HepG2 (cell line): ENCODE data around the gene DCUN1D3. TPM values are rescaled to one million over a fixed set of nuclear protein-coding genes. Genes with fewer than 3 reads are reported as not detected.

Source experiments
- ARID2 ChIP-seq: sonication (generic); formaldehyde crosslinking; IDR thresholded peaks from 2 replicates; pipeline ENCODE4 v1.8.1; 2022; ENCODE audit warnings: mild to moderate bottlenecking, missing genetic modification reagents, borderline replicate concordance
- HMG20B ChIP-seq: conservative IDR thresholded peaks from 2 replicates; pipeline ENCODE4 v1.6.1; 2016; ENCODE audit warnings: missing genetic modification reagents, missing compliant biosample characterization
- IRF1 ChIP-seq: sonication (generic); formaldehyde crosslinking; IDR thresholded peaks from 2 replicates; pipeline ENCODE4 v1.4.0; 2020; ENCODE audit warnings: low read depth, mild to moderate bottlenecking, missing genetic modification reagents
- KDM6A ChIP-seq: IDR thresholded peaks from 2 replicates; pipeline ENCODE4 v1.6.1; 2016; ENCODE audit warnings: low read depth
- KIAA2018 ChIP-seq: sonication (generic); formaldehyde crosslinking; IDR thresholded peaks from 2 replicates; pipeline ENCODE4 v1.5.0; 2020; ENCODE audit warnings: mild to moderate bottlenecking, missing genetic modification reagents, borderline replicate concordance
- MIER3 ChIP-seq: IDR thresholded peaks from 2 replicates; pipeline ENCODE4 v1.6.1; 2016; ENCODE audit warnings: missing compliant biosample characterization, borderline replicate concordance
- MLLT10 ChIP-seq: sonication (generic); formaldehyde crosslinking; IDR thresholded peaks from 2 replicates; pipeline ENCODE4 v1.4.0; 2020; ENCODE audit warnings: missing genetic modification reagents
- NFIB ChIP-seq: sonication (generic); formaldehyde crosslinking; IDR thresholded peaks from 2 replicates; pipeline ENCODE4 v1.9.0; 2021; ENCODE audit warnings: missing genetic modification reagents, mild to moderate bottlenecking, borderline replicate concordance
- PAX8 ChIP-seq: sonication (generic); formaldehyde crosslinking; IDR thresholded peaks from 2 replicates; pipeline ENCODE4 v1.8.0; 2022; ENCODE audit warnings: mild to moderate bottlenecking, missing genetic modification reagents, borderline replicate concordance
- POLR2G ChIP-seq: fragments of 200-400 bp; formaldehyde crosslinking; IDR thresholded peaks from 2 replicates; pipeline ENCODE4 v1.6.1; 2018; ENCODE audit warnings: mild to moderate bottlenecking, low read depth, low read length, moderate library complexity
- RFX1 ChIP-seq: fragments of 450-650 bp; IDR thresholded peaks from 2 replicates; pipeline ENCODE4 v1.6.1; 2017
- RNF2 ChIP-seq: fragments of 450-650 bp; conservative IDR thresholded peaks from 2 replicates; pipeline ENCODE4 v1.6.1; 2016; ENCODE audit warnings: low read depth
- TEAD3 ChIP-seq: optimal IDR thresholded peaks from 2 replicates; pipeline ENCODE3; 2016; ENCODE audit warnings: borderline replicate concordance
- ZFYVE20 ChIP-seq: sonication (generic); formaldehyde crosslinking; IDR thresholded peaks from 2 replicates; pipeline ENCODE4 v1.8.0; 2023; ENCODE audit warnings: low read depth, mild to moderate bottlenecking, moderate library complexity, missing genetic modification reagents, borderline replicate concordance
- ZNF136 ChIP-seq: sonication (generic); formaldehyde crosslinking; IDR thresholded peaks from 2 replicates; pipeline ENCODE4 v1.8.1; 2022; ENCODE audit warnings: low read depth, mild to moderate bottlenecking, moderate library complexity, missing genetic modification reagents
- ZNF224 ChIP-seq: sonication (generic); formaldehyde crosslinking; IDR thresholded peaks from 2 replicates; pipeline ENCODE4 v1.5.0; 2020; ENCODE audit warnings: mild to moderate bottlenecking, missing genetic modification reagents
- ZNF567 ChIP-seq: sonication (generic); formaldehyde crosslinking; IDR thresholded peaks from 2 replicates; pipeline ENCODE4 v1.8.1; 2023; ENCODE audit warnings: mild to moderate bottlenecking, missing genetic modification reagents, borderline replicate concordance
- ZNF747 ChIP-seq: sonication (generic); formaldehyde crosslinking; IDR thresholded peaks from 2 replicates; pipeline ENCODE4 v1.8.1; 2023; ENCODE audit warnings: missing genetic modification reagents, mild to moderate bottlenecking, borderline replicate concordance
- ZNF777 ChIP-seq: sonication (generic); formaldehyde crosslinking; IDR thresholded peaks from 2 replicates; pipeline ENCODE4 v1.4.0; 2020; ENCODE audit warnings: missing genetic modification reagents
- ZNF841 ChIP-seq: sonication (generic); formaldehyde crosslinking; IDR thresholded peaks from 2 replicates; pipeline ENCODE4 v1.8.1; 2023; ENCODE audit warnings: missing genetic modification reagents, borderline replicate concordance
- polyA plus RNA-seq, 8 experiments: library from polyadenylated mRNA; depleted of rRNA in 3 of 8; stranded (reverse) in 7 of 8; unstranded in 1 of 8; fragments of >200 nt; fragmentation: Illumina TruSeq in 4 of 8; extraction: Trizol in 4 of 8; gene quantifications; 2 replicates each; pipeline versions ENCODE4 v1.2.1 to v1.2.3, GENCODE V29; 2011 to 2016; ENCODE audit warnings: low read depth in 4 of 8, missing spikeins in 1 of 8, mixed read lengths in 1 of 8; ENCODE audit not compliant: insufficient read depth in 1 of 8
- total RNA-seq, 5 experiments: library from RNA; depleted of rRNA; stranded (reverse); fragments of >200 nt; fragmentation: Illumina TruSeq; extraction: Trizol; gene quantifications; 2 replicates each; pipeline ENCODE4 v1.2.3, GENCODE V29; 2016; ENCODE audit warnings: low read depth in 1 of 5

DCUN1D3 gene
- total and polyA plus RNA-seq, 2 of the 13 experiments (the other 11 are each of a cell fraction or from before 2014, with no cell fraction given), result 5.0 to 19.3 TPM

GRCh38 chr16:20806168-20807050 is 93.7 kb downstream of the DCUN1D3 start, which contains the start of the genes ERI2 and REXO5 (continued):
- peak; percentile 60 for TF ChIP-seq TEAD3 (CRISPR knock-in tag)
- peak; percentile 87 for TF ChIP-seq PAX8 (CRISPR knock-in tag)
- TF ChIP-seq ZFYVE20 (CRISPR knock-in tag), result peak; percentile 50; the same call in 1 of the 2 replicates
- TF ChIP-seq IRF1 (CRISPR knock-in tag), result 0 out of 2 replicates have a peak, but pooled peaks have one; percentile 47
- TF ChIP-seq MLLT10 (CRISPR knock-in tag), result no peak
- no peak for TF ChIP-seq NFIB (CRISPR knock-in tag)
- TF ChIP-seq KIAA2018 (CRISPR knock-in tag), result peak; percentile 99
- TF ChIP-seq ZNF567 (CRISPR knock-in tag), result peak; percentile 84
- TF ChIP-seq KDM6A (CRISPR knock-in tag), result no peak
- peak; percentile 63; the same call in 1 of the 2 replicates for TF ChIP-seq RNF2
- TF ChIP-seq RFX1, result no peak
- peak; percentile 86; the same call in 1 of the 2 replicates for TF ChIP-seq ZNF841
- TF ChIP-seq ZNF136 (CRISPR knock-in tag), result peak; percentile 98
- TF ChIP-seq HMG20B (CRISPR knock-in tag), result peak; percentile 42; the same call in 1 of the 2 replicates
- peak; percentile 97 for TF ChIP-seq ZNF747
- peak; percentile 99 for TF ChIP-seq POLR2G
- no peak; the same call in 1 of the 2 replicates for TF ChIP-seq ZNF777 (CRISPR knock-in tag)
- peak; percentile 98 for TF ChIP-seq MIER3 (CRISPR knock-in tag)
- TF ChIP-seq ARID2 (CRISPR knock-in tag), result peak; percentile 99; the same call in 1 of the 2 replicates
- TF ChIP-seq ZNF224 (CRISPR knock-in tag), result peak; percentile 22; the same call in 1 of the 2 replicates
